Epithelial cell of prostate (primary cell): Measurements from ENCODE around the gene C14orf132.
A peak's percentile ranks its signal among the peaks of the same experiment; 100 is the strongest.

Experiments used
- DNase-seq: peaks from one replicate; pipeline ENCODE4 v3.0.0-alpha.2; 2011; ENCODE audit warnings: low read depth, low spot score
- H3K27ac ChIP-seq: fragments of 450-650 bp; 2 replicates; pipeline ENCODE4 v1.5.1; 2017; ENCODE audit warnings: mild to moderate bottlenecking

C14orf132 gene

DNA sequence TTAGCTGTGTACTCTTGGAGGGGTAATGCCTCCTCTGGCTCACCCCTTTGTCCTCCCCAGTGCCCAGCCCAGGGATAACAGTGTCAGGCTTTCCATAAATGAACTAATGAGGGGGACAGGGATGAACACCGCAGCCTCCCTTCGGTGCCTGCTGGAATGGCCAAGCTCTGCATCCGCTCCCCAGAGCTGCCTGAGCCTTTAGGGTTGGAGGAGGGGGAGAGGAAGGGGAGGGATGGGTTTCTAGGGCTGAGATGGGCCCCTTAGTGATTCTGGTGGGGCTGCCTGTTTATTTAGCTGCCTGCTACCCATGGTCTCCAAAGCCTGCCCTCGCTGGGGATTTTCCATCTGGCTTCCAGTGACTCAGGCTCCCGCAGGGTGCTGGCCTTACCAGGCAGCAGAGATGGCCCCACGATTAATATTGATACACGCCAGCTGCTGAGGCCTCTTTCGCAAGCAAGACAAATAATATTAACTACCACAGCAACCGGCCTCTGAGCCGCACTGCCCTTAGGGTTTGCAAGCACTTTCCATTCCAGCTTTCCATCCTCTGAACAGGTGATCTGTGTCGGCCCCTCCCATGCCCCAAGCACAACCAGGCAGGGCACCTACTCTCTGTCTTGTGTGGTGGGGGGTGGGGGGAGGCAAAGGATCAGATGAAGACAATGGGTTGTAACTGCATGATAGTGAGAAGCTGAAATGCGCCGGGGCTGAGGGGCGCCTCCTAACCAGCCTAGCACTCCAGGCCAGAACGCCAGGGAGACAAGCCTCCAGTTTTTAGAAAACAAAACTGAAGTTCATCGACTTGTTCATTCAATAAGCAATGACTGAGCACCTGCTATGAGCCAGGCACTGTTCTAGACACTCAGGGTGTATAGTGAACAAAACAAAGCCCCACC, 56.7 kb downstream of the C14orf132 start:
- peak; percentile 44 for DNase-seq

GRCh38 chr14:96096639-96097610, 57.8 kb downstream of the C14orf132 start:
- no peak for DNase-seq
- no peak overlapping the region for H3K27ac ChIP-seq

More for the DNA sequence above, 56.7 kb downstream of the C14orf132 start:
- no peak overlapping the region for H3K27ac ChIP-seq

DNA sequence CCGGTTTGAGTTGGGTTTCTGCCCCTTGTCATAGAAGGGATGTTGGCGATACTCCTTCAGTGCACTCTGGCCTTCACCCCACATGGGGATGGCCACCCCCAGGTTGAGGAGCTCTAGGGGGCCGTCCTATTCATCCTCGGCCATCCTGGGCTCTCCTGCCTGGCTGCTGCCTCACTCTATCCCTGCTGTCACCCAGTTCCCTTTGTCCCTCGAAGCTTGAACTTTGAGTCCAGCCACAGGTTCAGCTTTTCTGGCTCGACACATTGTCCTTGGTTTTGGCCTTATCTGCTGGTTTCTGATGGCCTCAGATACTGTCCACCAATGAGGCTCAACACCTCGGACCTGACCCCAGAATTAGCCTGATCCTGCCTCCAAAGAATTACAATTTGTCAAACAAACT, 58.6 kb downstream of the C14orf132 start:
- no peak for DNase-seq
- no peak overlapping the region for H3K27ac ChIP-seq

- no peak overlapping the region for H3K27ac ChIP-seq
- no peak for DNase-seq
Observed at GRCh38 chr14:96098309-96098998, 59.3 kb downstream of the C14orf132 start.

- no peak for DNase-seq
- H3K27ac ChIP-seq = no peak overlapping the region
Observed at GRCh38 chr14:96098999-96099335, 59.8 kb downstream of the C14orf132 start.

- DNase-seq = no peak
- no peak overlapping the region for H3K27ac ChIP-seq
Observed at GRCh38 chr14:96100161-96101064, 61.3 kb downstream of the C14orf132 start.

GRCh38 chr14:96102081-96102856, 63.1 kb downstream of the C14orf132 start:
- DNase-seq = no peak
- no peak overlapping the region for H3K27ac ChIP-seq

GRCh38 chr14:96103075-96103474, 63.9 kb downstream of the C14orf132 start:
- H3K27ac ChIP-seq = no peak overlapping the region
- DNase-seq = no peak

DNA sequence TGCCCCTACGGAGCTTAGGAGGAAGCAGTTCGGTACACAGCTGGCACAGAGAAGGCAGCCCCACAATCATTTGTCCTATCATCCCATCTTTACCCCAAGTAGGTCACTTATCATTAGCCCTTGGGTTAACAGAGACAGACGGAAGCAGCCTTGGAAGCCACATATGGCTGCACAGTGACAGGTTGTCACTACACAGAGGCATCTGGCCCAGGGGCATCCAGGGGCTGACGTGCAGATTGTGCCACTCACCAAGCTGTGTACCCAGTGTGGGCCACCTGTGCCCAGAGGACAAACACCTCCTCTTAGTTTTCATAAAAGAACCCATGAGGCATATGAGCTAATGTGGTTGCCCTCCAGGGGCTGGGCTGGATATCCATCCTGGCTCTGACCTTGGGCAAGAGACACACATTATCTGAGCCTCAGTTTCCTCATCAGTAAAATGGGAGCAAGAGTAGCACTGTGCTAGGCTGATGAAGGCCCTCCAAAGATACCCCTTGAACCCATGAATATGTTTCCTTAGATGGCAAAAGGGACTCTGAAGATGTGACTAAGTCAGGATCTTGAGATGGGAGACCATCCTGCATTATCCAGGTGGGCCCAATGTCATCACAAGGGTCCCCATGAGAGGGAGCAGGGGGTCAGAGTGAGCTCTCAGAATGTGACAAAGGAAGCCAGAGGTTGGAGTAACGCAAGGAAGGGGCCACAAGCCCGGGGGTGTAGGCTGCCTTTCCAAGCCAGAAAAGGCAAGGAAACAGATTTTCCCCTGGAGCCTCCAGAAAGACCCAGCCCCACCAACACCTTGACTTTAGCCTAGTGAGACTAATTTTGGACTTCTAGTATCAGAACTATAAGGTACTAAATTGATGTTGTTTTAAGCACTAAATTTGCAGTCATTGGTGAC, 64.6 kb downstream of the C14orf132 start:
- peak overlapping the region; percentile 19 for H3K27ac ChIP-seq
- no peak for DNase-seq

- H3K27ac ChIP-seq = peak overlapping the region; percentile 19
- peak; percentile 70 for DNase-seq
Observed at GRCh38 chr14:96104469-96105057, 65.4 kb downstream of the C14orf132 start.

DNA sequence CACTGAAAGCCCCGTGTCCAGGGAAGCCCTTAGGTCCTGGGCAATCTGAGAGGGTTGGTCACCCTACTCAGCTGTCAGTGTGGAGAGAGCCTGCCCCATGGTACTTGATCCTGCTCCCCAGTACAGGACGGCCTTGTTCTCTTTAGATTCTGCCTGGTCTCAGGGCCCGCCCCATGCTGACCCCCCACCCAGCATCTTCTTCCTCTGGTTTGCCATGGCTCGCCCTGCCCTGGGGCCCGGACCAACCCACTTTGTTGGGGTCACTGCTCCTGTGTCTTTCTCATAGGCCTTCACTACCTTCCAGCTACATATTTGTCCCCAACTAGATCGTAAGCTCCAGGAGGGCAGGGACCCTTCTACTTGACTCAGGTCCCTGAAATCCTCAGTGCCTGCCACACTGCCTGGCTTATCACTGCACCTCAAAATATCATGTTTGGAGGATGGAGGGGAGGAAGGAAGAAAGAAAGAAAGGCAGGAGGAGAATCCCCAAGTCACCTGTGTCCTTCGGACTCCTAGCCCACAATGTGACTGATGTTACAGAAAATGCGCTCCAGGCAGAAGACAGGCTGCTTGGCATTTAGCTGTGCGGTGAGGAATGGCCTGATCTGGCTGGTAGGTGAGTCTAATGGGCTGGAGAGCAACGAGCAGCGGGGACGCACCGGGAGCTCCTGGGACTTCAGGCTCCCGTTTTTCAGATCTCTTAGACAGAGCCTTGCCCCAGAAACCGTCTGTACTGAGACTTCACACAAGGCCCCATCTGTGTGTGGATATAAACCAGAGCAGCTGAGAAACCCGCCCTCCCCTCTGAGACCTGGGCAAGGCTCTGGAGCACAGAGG, 66.1 kb downstream of the C14orf132 start:
- no peak for DNase-seq
- peak overlapping the region; percentile 19 for H3K27ac ChIP-seq

- DNase-seq = peak; percentile 61
Observed at GRCh38 chr14:96105926-96106441, 66.8 kb downstream of the C14orf132 start.

GRCh38 chr14:96106891-96107290, 67.7 kb downstream of the C14orf132 start:
- no peak overlapping the region for H3K27ac ChIP-seq
- no peak for DNase-seq

More at GRCh38 chr14:96105926-96106441, 66.8 kb downstream of the C14orf132 start:
- H3K27ac ChIP-seq = no peak overlapping the region

DNA sequence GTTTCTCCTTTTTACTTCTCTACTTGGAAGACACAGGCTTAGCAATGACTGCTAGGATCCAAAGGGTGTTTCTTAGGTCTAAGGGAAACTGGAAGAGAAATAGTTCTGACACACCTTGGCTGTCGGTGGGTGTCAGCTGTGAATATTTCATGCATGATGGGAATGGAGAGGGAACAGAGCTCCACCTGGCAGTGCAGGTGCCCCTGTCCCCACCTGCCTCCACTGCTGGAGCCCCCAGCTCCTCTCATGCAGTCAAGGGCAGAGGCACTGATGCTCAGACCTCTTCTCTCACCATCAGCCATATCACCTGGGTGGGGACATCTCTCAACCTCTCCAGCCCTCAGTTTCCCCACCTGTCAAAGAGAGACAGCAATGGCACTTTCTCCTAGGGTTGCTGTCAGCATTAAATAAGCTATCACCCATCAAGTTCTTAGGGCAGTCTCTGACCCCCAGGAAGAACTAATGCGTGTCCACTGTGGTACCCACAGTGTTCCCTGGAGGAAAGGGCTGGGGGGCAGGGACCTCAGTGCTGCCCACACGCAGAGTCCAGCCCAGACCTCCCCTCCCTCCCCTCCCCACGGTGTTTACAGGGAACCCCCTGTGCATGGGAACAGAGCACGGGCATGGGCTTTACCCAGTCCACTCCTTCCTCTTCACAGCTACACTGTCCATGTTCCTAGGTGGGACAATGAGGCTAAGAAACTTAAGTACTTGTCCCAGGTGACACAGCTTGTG, 69.1 kb downstream of the C14orf132 start:
- DNase-seq = no peak
- H3K27ac ChIP-seq = no peak overlapping the region

DNA sequence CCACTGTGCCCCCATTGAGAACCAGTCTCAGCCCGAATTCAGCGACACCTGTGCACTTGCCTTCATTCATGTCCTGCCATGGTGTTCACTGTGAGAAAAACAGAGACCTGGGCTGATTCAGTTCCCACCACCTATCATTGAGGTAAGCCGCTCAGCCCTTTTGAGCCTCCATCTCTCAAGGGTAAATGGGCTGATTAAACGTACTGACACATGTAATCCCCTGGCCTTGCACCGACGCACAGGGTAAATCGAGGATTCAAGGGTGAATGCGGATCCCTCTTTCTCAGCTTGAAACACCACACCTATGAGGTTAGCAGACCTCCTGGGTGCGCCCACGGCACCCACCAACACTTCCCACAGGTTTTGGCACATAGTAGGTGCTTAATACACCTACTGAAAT, 69.7 kb downstream of the C14orf132 start:
- no peak for DNase-seq

More for the DNA sequence above, 69.7 kb downstream of the C14orf132 start:
- no peak overlapping the region for H3K27ac ChIP-seq
